ENCODE measurements around the gene LRRC8C.

Gene LRRC8C

GRCh38 chr1:89733748-89734147 is 100.8 kb downstream of the LRRC8C start:
- no peak for DNase-seq (ENCODE audit: low read depth)

DNA sequence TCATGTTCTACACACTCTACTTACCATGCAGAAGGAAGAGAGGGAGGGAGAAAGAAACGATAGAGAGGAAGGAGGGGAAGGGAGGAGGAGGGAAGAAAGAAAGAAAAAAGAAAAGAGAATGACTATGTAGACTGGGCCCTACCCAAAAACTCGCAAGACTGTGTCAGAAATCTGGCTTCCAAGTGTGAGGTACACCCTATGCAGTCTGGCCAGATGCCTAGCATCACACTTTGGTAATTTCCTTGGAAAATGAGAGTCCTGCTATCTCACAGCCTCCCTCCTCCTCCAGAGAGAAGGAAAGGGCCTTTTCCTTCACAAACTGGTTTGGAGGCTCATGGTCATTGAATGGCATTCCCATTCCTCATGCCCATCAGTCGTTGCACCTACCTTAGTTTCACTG is 101.5 kb downstream of the LRRC8C start:
- no peak for DNase-seq (ENCODE audit: low read depth)

- DNase-seq (ENCODE audit: low read depth): no peak
These were observed 102.6 kb downstream of the LRRC8C start for GRCh38 chr1:89735479-89735878.

DNA sequence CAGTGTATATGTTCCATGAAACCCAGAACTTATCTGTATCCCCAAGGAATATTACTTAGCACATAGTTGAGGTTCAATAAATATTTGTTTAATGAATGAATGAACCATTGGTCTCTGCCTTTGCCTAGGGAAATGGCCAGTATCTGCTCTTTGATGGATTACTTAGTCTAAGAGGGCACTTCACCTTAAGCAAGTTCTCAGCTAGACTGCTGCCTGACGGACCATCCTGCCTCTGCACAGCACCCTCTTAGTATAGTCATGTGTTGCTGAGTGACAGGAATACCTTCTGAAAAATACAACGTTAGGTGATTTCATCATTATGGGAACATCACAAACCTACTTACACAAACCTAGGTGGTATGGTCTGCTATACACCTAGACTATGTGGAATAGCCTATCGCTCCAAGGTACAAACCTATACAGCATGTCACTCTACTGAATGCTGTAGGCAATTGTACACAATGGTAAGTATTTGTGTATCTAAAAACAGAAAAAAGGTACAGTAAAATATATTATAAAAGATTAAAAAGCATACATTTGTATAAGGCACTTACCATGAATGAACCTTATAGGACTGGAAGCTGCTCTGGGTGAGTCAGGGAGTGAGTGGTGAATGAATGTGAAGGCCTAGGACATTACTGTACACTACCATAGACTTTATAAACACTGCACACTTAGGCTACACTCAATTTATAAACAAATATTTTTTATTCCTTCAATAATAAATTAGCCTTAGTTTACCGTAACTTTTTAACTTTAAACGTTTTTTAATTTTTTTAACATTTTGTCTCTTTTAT is 104.2 kb downstream of the LRRC8C start:
- no peak for DNase-seq (ENCODE audit: low read depth)

GRCh38 chr1:89737985-89738510 is 105.1 kb downstream of the LRRC8C start:
- DNase-seq (ENCODE audit: low read depth): no peak

GRCh38 chr1:89739013-89739843 is 106.3 kb downstream of the LRRC8C start:
- DNase-seq (ENCODE audit: low read depth): no peak

- no peak for DNase-seq (ENCODE audit: low read depth)
These were observed 106.9 kb downstream of the LRRC8C start for GRCh38 chr1:89739844-89740216.

DNA sequence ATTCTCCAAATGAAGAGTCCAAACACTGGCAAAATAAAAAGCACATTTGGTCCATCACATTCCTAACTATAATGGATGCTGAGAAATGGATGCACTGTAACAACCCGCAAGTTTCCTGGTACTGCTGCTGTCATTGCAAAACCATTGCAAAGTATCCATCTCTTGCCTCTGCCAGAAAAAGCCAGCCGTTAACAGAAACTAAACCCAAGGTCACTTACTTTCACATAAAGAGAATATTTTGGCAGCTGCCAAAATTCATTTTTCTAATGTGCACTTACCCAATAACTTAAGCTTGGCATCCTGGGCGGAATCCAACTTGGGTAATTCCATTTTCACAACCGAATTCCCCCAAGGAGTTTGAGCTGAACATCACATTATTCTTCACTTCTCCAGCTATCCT is 110.9 kb downstream of the LRRC8C start:
- DNase-seq (ENCODE audit: low read depth): peak; percentile 34

DNA sequence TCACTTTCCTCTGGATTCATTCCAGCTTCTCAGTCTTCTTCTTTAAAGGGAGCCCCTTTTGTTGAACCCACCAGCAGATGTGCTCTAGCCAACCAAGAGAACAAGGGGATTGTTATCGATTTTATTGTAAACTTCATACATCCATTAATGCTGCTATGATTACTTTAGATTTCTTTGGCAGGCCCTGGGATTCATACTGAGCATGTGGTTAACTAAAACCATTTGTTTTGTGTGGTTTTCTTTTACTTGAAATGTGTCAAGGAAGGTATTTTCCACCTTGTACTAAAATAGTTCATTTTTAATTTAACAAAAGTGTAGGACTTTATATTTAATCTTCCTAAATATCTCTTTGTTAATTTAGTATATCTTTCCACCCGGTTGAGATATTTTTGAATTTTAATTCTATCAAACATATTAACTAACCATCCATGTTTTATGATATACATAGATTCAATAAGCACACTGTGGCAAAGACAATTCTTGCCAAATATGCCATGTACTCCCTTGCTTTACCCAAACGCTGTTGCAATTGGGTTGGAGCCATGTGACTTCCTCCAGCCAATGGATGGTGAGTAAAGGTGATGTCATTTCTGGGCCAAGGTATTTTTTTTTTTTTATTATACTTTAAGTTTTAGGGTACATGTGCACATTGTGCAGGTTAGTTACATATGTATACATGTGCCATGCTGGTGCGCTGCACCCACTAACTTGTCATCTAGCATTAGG is 113.7 kb downstream of the LRRC8C start:
- DNase-seq (ENCODE audit: low read depth): no peak

DNA sequence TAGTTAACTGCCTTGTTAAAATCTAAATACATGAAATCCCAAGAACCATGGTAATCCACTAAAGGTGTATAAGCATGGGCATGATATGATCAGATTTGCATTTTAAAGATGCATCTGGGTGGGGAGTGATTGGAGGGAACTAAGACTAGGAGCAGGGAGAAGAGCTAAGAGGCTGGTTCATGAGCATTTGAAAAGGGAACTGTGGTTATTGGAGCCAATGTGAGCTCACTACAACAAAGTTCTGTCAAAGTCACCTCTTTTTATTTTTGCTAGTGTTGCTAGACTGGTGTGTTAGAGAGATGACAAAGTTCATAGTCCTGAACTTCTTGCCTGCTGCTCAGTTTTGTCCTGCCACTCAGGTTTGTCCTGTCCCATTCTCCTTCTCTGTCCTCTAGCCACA is 120.8 kb downstream of the LRRC8C start:
- no peak for DNase-seq (ENCODE audit: low read depth)

DNA sequence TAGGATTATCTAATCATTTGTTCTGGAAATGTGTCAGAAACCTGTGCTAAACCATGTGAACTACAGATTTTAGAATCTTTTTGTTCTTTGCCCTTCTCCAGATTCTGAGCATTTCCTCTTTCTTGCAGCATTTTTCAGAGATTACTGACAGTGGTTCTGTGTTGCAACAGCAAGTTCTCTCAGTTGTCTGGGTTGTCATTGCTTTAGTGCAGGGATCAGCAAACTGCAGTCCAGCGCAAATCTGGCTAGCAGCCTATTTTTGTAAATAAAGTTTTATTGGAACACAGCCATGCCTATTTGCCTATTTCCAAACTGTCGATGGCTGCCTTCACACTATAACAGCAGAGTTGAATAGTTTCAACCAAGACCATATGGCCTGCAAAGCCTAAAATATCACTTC is 121.6 kb downstream of the LRRC8C start:
- no peak for DNase-seq (ENCODE audit: low read depth)

DNA sequence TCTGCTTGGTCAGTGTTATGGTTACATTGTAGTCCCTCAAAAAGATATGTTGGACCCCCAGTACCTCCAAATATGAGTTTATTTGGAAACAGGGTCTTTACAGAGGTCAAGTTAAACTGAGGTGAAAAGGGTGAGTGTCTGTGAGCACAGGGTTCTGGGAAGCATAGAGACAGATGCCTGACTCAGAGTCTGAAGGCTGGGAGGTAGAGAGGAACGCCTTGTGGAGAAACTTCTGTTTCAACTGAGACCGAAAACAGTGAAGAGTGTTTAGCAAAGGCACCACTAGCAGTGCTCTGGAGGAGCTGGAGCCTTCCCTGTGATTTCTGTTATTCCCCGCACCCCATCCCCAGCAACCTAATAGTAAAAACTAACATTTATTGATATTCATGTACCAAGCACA is 122.7 kb downstream of the LRRC8C start:
- no peak for DNase-seq (ENCODE audit: low read depth)

DNA sequence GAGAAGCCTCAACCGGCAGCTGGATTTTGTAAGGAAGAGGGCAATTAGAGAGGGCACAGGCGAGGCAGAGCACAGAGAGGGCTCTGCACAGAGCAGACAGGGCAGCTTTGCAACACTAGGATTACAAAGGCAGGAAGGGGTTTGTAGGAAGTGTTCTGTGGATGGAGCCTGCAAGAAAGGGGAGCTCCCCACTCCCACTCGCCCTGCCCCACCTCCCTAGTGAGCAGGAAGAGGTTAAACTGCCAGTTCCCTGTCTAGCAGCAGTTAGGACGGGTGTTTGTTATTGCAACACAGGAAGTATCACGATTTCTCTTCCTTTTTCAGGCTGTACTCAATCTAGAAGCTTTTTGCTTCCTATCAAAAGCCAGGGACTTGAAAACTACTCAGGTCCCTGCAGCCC is 124.6 kb downstream of the LRRC8C start:
- no peak for DNase-seq (ENCODE audit: low read depth)

- no peak for DNase-seq (ENCODE audit: low read depth)
These were observed 125.2 kb downstream of the LRRC8C start for GRCh38 chr1:89758156-89758555.

DNA sequence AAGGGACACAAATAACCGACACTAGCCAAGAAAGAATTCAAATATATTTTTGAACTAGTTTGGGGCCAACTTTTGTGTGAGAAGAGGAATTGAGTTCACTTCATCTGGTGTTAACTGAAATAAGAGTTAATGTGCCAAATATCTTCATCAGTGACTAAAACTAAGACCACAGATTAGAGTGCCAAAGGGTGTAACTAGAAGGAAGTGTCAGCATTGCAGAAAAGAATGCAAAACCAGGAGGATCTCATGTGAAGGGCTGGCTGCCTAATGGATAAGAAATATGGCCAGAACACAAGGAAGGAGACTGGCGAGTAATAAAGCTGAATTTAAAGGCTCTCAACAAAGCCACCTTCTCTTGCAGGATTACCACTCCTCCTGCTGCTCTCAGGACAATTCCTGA is 126.1 kb downstream of the LRRC8C start:
- no peak for DNase-seq (ENCODE audit: low read depth)

DNA sequence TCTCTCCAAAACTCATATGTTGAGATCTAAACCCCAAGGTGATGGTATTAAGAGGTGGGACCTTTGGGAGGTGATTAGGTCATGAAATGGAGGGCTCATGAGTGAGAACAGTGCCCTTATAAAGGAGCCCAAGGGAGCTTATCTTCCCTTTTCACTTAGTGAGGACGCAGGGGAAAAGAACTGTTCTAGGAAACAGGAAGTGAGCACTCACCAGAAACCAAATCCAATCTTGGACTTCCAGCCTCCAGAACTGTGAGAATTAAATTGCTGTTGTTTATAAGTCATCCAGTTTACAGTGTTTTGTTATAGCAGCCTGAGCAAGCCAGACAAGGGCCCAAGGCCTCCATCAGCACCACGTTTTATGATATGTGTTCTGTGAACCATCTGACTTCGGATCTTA is 127.6 kb downstream of the LRRC8C start:
- DNase-seq (ENCODE audit: low read depth): no peak

DNA sequence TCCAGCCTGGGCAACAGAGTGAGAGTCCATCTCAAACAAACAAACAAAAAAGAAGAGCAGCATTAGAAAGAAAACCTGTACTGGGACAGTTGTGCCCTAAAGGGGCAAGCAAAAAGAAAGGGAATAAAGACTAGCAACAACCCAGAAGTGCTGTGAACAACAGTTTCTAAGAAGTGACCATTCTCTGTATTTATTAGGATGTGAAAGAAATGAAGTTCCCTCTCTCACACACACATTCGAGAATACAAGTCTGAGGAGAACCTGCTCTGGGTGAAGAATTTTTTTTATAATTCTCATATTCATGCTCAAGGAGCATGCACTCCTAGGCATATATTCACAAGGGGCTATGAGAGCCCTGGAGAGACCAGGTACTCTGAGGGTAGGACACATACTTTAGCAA is 128.4 kb downstream of the LRRC8C start:
- no peak for DNase-seq (ENCODE audit: low read depth)

DNA sequence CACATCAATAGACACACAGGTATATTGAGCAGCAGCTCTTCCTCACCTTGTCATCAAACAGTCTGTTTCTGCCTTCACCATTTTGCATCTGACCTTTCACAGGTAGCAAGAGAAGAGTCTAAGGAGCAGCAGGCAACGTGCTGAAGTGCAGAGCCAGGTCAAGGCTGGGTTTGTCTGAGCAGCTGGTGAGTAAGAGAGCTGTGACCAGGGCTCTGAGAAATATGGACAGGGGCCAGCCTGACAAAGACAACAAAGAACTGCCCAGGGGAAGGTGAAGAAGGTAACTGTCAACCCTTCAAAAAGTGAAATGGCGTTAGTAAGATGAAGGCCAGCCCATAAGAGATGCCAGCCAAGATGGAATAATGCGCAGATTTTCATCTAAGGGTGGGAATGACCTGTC is 129.0 kb downstream of the LRRC8C start:
- DNase-seq (ENCODE audit: low read depth): no peak

DNA sequence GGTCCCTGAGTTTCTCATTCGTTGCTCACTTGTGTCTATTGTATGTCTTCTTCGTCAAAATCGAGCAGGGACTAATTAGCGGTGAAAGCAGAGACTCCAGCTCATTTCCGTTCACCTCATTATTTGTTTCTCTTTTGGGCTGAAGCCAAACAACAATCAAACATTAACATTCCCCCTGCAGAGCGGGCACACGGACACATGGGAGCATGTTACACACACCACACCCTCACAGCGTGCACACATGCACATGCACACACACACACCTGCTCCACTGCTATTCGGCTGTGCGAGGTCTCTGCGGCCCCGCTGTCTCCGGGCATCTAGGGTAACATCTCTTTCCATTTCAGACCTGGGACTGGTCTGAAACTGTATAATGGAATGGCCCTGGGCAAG is 129.5 kb downstream of the LRRC8C start:
- DNase-seq (ENCODE audit: low read depth): no peak

GRCh38 chr1:89762779-89763648 is 130.1 kb downstream of the LRRC8C start:
- peak; percentile 64 for DNase-seq (ENCODE audit: low read depth)

GRCh38 chr1:89763649-89763986 is 130.7 kb downstream of the LRRC8C start:
- no peak for DNase-seq (ENCODE audit: low read depth)

DNA sequence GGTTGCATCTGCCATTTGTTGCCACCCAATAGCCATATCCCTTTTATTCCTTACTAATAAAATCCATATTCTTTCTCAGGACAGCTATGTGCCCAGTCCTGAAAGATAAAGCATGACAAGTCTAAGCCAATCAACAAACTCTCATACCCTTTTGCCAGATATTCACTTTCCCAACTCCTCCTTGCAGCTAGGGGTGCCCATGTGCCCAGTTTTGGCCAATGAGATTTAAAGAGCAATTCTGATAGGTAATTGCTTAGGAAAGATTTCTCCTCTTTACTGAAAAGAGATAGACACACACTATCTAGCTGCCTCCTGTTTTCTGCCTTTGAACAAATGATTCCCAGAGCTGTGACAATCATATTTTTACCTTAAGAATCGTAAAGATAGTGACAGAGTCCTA is 132.9 kb downstream of the LRRC8C start:
- DNase-seq (ENCODE audit: low read depth): no peak

Measured in stromal cell of bone marrow (primary cell).